HG03520 (cell line): ENCODE results near the gene TSSK2.
"Not testable (repeated sequence)": the region's sequence is repeated elsewhere in the genome, so short reads cannot be mapped to it uniquely, and the experiment has no call there.

ENCODE experiments used
- ATAC-seq: cut with Tn5 transposase; IDR thresholded peaks from one replicate; pipeline ENCODE4 v1.9.1; 2021; ENCODE audit warnings: mild to moderate bottlenecking, moderate library complexity; ENCODE audit not compliant: unreplicated experiment

The TSSK2 gene

DNA sequence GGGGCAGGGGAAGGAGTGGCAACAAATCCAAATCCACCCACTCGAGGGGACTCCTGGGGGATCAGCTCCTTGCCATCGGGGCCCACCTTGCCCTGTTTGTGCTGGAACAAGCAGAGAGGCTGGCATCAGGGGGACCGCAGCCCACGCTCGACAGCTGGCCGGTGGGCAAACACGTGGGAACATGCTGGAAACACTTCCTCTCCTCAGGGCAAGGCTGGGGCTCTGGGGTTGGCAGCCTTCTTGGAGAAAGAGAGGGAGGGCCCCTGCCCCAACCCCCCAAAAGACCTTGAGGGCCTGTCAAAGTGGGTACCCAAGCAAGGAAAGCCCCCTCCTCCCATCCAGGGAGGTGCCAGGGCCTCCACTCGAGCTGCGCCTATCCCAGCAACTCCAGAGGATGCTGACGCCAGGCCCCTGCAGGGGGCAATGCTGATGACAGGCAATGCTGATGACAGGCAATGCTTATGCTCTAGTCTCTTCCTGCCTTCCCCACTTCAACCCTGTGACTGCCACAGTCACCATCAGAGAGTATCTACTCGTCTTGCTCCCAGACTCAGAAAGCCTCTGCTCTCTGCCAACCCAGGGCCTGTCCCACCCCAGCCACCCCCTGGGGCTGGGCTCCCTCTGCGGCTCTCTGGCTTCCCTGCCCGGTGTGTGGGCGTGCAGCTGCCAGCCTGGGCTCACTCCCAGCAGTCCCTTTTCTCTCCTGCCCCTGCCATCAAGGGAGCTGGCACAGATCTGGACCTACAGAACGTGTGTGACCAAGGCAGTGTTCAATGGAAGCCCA lies 7.3 kb downstream of the TSSK2 start:
- no peak for ATAC-seq

- no peak for ATAC-seq
These were observed 7.9 kb downstream of the TSSK2 start for GRCh38 chr22:19139001-19139356.

- ATAC-seq: no peak
These were observed 8.9 kb downstream of the TSSK2 start for GRCh38 chr22:19139974-19140373.

DNA sequence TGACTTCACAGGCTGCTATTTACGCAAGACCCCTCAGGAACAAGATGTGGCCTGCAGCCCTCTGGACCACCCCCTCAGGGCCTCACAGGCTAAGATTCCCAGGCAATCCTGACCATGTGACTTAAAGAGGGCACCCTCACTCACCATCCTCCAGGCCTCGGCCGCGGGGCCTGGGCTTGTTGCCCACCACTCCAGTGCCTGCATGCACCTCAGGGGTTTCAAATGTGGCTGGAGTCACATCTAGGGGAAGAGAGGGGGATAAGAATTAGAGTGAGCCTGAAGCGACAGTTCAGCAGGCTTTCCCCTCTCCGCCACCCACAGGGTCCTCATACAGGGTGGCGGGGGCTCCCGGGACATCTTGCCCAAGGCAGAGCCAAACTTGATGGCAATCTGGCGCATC lies 11.3 kb downstream of the TSSK2 start:
- no peak for ATAC-seq

DNA sequence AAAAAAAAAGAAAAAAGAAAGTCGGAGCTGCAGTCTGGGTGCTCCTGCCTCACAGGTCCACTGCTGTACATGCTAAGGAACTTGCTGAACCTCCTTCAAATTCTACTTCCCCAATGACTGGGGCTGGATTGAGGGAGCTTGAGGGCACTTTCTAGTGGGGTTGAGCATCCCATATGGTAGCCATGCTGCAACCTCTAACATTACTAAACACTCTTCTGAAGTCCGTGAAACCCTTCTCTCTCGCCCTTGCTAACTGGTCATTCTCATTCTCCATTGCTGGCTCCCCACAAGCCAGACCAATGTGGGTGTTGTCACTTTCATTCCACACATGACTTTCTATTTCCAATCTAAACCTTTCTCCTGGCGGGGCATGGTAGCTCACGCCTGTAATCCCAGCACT lies 12.1 kb downstream of the TSSK2 start:
- no peak for ATAC-seq

GRCh38 chr22:19143967-19144400 lies 12.9 kb downstream of the TSSK2 start:
- peak; percentile 5 for ATAC-seq

- ATAC-seq: no peak
These were observed 15.3 kb downstream of the TSSK2 start for GRCh38 chr22:19146215-19146968.

DNA sequence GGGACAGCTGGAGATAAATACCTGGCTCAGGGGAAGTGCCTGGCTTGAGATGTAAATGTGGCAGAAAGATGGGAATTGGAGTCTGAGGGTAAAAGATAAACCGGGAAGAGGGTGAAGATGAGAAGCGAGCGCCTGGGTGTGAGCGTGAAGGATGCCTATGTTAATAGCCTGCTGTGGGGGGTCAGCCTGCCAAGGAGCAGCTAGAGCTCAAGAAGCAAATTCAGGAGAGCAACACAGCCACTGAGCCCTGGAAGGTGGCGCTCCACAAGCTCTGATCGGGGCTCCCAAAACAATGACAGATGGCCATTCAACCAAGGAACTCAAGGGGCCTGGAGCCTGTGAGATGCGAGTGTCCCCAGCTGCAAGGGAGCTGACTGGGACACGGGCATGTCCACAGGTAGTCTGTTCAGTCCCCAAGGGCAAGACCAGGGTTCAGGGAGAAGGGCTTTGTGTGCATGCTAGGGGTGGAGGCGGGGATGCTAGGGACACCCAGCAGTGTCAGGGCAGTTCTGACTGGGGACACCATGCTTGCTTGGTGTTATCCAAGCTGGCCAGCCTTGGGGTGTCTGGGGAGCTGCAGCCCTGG lies 16.2 kb downstream of the TSSK2 start:
- ATAC-seq: no peak

DNA sequence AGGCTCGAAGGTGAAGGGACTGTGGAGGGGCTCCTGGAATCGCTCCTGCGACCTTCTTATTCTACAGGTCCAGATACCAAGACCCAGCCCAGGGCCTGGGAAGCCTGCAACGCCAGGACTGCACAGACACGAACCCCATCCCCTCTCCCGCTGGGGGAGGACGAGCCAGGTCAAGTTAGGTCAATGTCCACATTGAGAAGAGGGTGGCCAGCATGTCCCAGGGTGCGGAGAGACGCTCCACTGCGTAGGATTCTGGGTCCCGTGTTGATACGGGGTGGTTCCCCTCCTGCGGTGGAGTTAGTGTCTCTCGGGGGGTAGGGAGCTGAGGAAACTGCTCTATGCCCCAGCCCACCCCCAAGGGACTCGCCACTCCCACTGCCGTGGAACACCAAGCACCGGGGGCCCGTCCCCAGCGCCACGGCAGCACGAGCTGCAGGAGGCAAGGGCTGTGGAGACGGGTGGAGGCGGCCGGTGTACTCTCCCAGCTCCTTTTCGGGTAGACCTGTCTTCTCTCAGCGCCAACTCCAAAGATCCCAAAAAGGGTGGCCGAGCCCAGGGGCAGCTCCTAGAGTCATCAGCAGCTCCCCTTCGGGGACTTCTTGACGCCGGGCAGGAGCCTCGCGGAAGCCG lies 17.4 kb downstream of the TSSK2 start:
- no peak for ATAC-seq

DNA sequence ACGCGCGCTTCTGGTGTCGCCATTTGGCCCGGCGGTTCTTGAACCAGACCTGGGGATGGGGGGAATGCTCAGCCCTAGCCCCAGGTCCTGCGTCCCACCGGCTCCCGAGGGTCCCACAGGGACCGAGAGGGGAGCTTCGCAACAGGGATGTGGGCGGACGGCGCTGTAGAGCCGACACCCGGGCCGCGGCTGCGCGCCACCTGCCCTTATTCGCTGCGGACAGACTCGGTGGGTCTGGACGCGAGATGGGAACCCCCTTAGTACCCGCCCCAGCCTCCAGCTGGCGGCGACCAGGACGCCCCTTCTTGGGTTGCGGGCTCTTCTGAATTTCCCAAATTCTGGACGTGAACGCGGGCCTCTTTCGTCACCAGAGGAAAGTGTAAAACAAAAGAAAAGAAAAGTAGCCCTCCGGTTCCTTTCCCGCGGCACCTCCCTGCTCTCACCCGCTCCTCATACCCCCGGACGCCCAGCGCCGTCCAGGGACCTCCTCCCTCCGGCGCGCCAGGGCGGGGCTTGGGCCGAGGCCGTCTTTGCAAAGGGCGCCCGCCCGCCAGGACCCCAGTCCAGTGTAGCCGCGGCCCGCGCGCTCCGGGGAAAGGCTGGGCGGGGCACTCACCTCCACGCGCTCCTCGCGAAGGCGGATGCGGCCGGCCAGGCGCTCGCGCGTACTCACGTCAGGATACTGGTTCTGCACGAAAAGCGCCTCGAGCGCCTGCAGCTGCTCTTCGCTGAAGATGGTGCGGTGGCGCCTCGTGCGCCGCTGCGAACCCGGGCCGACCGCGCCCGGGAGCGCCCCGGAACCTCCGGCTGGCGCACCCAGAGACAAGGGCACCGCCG lies 18.2 kb downstream of the TSSK2 start:
- no peak for ATAC-seq

- no peak for ATAC-seq
These were observed 18.9 kb downstream of the TSSK2 start, which contains the start of gene GSC2 for GRCh38 chr22:19149991-19150390. Gene GSC2, minus strand, starts transcription at chr22:19150292. Its CDS starts 9 bp downstream, at chr22:19150283.

DNA sequence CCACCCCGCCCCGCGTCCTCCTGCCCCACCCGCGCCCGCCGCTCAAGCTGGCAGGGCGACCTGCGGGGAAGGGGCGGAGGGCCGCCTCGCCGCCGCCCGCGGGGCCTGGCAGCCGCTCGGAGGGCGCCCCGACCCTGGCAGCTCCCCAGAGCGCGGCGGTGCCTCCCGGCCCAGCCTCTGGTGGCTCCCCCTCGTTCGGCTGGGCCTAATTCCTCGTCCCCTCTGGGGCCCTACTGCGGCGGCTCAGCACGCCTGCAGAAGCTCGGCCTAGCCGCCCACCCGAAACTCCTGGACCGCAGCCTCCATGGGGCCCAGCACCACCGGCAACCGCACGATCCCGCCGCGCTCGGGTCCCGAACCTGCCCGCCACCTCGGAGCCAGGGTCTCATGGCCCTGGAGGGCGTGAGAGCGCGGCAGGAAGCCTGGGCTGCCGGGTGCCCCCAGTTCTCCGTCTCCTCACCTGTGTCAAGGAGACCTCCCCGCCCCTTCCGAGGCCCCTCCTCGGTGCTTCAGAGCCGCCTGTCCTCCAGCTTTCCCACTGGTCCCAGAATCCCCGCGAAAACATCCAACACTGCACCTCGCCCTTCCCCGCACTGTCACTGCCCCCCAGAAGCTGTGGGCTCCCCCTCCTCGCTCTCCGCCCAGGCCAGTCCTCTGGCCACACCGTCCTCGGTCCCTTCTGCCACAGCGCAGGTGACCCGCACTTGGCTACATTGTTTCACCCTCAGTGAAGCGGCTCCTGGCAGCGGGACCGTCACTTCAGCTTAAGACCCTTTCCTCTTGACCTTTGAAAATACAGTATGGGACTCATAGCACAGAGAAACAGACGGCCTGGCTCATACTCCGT lies 19.6 kb downstream of the TSSK2 start:
- no peak for ATAC-seq

DNA sequence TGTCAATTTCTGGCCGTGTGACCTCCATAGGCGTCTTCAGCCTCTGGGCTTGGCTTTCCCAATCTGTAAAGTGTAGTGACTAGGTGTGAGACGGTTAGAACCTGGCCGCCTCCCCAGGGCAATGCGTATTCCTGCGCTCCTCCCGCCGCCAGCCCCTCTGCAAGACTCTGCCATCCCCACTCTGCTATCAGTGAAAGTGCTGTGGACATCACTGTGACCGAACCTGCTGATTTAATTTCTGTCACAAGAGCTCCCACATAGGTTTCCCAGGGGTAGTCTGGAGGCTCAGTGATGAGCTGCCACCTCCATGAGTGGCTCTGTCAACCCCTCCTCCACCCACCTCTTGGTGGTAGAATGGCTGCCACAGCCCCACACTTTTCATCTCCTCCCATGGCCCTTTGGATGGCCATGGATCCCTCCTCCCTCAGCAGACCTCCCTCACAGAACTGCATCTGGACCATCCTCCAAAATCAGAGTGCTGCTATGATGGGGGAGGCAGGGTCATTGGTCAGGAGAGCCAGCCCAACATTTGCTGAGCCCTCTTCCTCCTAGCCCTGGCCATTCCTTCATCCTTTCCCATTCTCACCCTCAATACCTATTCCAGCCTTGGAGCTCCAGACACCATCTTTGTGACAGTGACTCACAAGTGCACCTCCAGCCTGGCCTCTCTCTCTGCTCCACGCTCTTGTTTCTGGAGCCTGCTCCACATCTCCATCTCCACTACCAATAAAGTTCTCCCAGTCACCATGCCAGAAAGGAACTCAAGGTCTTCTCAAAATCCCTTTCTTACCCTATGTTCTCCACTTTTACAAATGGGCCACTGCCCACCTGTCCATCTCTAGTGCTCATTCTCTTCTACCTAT lies 20.5 kb downstream of the TSSK2 start:
- no peak for ATAC-seq

- ATAC-seq: no peak
These were observed 22.1 kb downstream of the TSSK2 start for GRCh38 chr22:19152942-19153883.

GRCh38 chr22:19156109-19156508 lies 25.0 kb downstream of the TSSK2 start:
- not testable (repeated sequence) for ATAC-seq

- ATAC-seq: not testable (repeated sequence)
These were observed 27.5 kb downstream of the TSSK2 start for GRCh38 chr22:19158649-19159048.

- ATAC-seq: no peak
These were observed 33.3 kb downstream of the TSSK2 start for GRCh38 chr22:19164425-19164824.

DNA sequence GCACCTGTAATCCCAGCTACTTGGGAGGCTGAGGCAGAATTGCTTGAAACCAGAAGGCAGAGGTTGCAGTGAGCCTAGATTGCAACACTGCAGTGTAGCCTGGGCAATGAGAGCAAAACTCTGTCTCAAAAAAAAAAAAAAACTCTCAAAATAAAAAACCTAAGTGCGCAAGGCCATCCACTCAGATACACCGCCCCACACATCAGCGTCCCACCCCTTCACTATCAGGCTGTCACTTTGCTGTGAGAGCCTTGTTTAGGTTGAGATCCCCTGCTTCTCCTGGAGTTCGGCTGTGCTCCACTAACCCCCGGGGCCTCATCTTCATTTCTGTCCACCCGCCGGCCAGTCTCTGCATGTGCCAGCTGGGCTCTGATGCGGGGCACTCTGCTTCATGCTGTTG lies 35.3 kb downstream of the TSSK2 start:
- no peak for ATAC-seq
